PFSK-1 (cell line): Measurements from ENCODE around the gene OXCT2.
A peak's percentile ranks its signal among the peaks of the same experiment; 100 is the strongest.

Experiments used
- FOXP2 ChIP-seq: optimal IDR thresholded peaks from 2 replicates; pipeline ENCODE3; 2011; ENCODE audit warnings: borderline replicate concordance, control low read depth, inconsistent platforms; ENCODE audit not compliant: insufficient read depth; ENCODE audit errors: extremely low read length, extremely low read depth
- POLR2AphosphoS5 ChIP-seq: IDR thresholded peaks from 2 replicates; pipeline ENCODE4 v1.6.1; 2012; ENCODE audit warnings: low read depth, mild to moderate bottlenecking, control low read depth, low read length, moderate library complexity
- REST ChIP-seq, 2 experiments: IDR thresholded peaks; 2 replicates each; pipeline versions ENCODE4 v1.6.1 to v1.8.0; 2011 to 2012; ENCODE audit warnings: low read depth in 2 of 2, low read length in 2 of 2, control low read depth in 1 of 2, inconsistent platforms in 1 of 2, mild to moderate bottlenecking in 1 of 2, moderate library complexity in 1 of 2; ENCODE audit not compliant: insufficient read depth in 1 of 2
- SIN3A ChIP-seq: IDR thresholded peaks from 2 replicates; pipeline ENCODE4 v1.6.1; 2012; ENCODE audit warnings: mild to moderate bottlenecking, low read length, moderate library complexity, borderline replicate concordance; ENCODE audit not compliant: insufficient read depth
- TAF1 ChIP-seq: IDR thresholded peaks from 2 replicates; pipeline ENCODE4 v1.6.1; 2012; ENCODE audit warnings: low read length, control low read depth, borderline replicate concordance; ENCODE audit not compliant: insufficient read depth

Gene OXCT2

GRCh38 chr1:39745016-39745670, 26.0 kb downstream of the OXCT2 start:
- TF ChIP-seq SIN3A, result no peak
- TF ChIP-seq REST (IDR thresholded peaks at IDR 0.05; ENCODE audit: insufficient read depth in 1 of 2, low read depth in 2 of 2, low read length in 2 of 2), result no peak
- no peak for TF ChIP-seq TAF1

- TF ChIP-seq REST (IDR thresholded peaks at IDR 0.05; ENCODE audit: insufficient read depth in 1 of 2, low read depth in 2 of 2, low read length in 2 of 2), result no peak
- peak; percentile 15 for TF ChIP-seq FOXP2
- TF ChIP-seq TAF1, result no peak
- peak; percentile 88 for TF ChIP-seq POLR2AphosphoS5
- no peak for TF ChIP-seq SIN3A
Measured at GRCh38 chr1:39738622-39739366, 32.4 kb downstream of the OXCT2 start, which contains the start of gene PPIE. TSS of gene PPIE (plus strand) at chr1:39738882. CDS start at chr1:39738901, 19 bp downstream.

- no peak for TF ChIP-seq SIN3A
- TF ChIP-seq FOXP2, result no peak
- TF ChIP-seq POLR2AphosphoS5, result no peak
- no peak for TF ChIP-seq REST (IDR thresholded peaks at IDR 0.05; ENCODE audit: insufficient read depth in 1 of 2, low read depth in 2 of 2, low read length in 2 of 2)
Measured at GRCh38 chr1:39737546-39738169, 33.5 kb downstream of the OXCT2 start.

DNA sequence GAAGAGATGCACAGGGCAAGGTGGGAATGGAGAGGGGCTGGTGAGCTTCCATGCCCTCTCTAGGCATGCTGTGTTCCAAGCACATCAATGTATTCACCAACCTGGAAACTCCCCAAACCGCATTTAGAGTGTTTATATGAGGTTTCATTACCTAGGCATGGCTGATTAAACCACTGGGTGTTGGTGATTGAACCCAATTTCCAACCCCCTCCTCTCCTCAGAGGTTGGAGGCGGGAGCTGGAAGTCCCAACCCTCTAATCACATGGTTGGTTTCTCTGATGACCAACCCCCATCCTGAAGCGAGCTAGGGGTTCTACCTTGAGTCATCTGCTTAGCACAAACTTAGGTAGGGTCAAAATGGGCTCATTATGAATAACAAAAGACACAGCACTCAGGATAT, 35.4 kb downstream of the OXCT2 start:
- no peak for TF ChIP-seq REST (IDR thresholded peaks at IDR 0.05; ENCODE audit: insufficient read depth in 1 of 2, low read depth in 2 of 2, low read length in 2 of 2)
- no peak for TF ChIP-seq TAF1
- TF ChIP-seq SIN3A, result no peak
- TF ChIP-seq POLR2AphosphoS5, result no peak
- no peak for TF ChIP-seq FOXP2
